NT2/D1 (cell line): Measurements from ENCODE around the gene LRRC59.

Experiments
- SUZ12 ChIP-seq: IDR thresholded peaks from 2 replicates; pipeline ENCODE4 v1.6.1; 2011; ENCODE audit not compliant: insufficient read length, insufficient read depth; ENCODE audit errors: extremely low read depth
- YY1 ChIP-seq: IDR thresholded peaks from 2 replicates; pipeline ENCODE4 v1.6.1; 2011; ENCODE audit not compliant: insufficient read length, insufficient read depth
- ZNF274 ChIP-seq: IDR thresholded peaks from 2 replicates; pipeline ENCODE4 v1.6.1; 2011; ENCODE audit warnings: mild to moderate bottlenecking, low read depth, low read length

- TF ChIP-seq YY1 (no peak), ZNF274 (no peak), SUZ12 (no peak)
Measured at GRCh38 chr17:50350733-50351132, 46.6 kb downstream of the LRRC59 start.
